Testis (tissue), 5 donors: ENCODE measurements around the gene TRIM63. TPM values are rescaled to one million over a fixed set of nuclear protein-coding genes. Genes with fewer than 3 reads are reported as not detected.

Experiments
- DNase-seq: peaks from one replicate; pipeline ENCODE4 v3.0.0-alpha.2; 2019
- H3K27ac ChIP-seq, 2 donors: fragments of 200-600 bp; sonication (generic); one replicate each; pipeline ENCODE4 v1.5.1; 2019
- H3K27me3 ChIP-seq: fragments of 200-600 bp; sonication (generic); one replicate; pipeline ENCODE4 v1.5.1; 2019
- H3K36me3 ChIP-seq: fragments of 200-600 bp; sonication (generic); one replicate; pipeline ENCODE4 v1.5.1; 2017; ENCODE audit warnings: low read depth; ENCODE audit errors: missing control alignments
- H3K4me1 ChIP-seq: fragments of 200-600 bp; sonication (generic); one replicate; pipeline ENCODE4 v1.5.1; 2019
- H3K4me3 ChIP-seq, 2 donors: fragments of 200-600 bp; sonication (generic); one replicate each; pipeline ENCODE4 v1.5.1; 2017 to 2019
- H3K9me3 ChIP-seq: fragments of 200-600 bp; sonication (generic); one replicate; pipeline ENCODE4 v1.5.1; 2017
- POLR2A ChIP-seq: fragments of 450-650 bp; IDR thresholded peaks from one replicate; pipeline ENCODE4 v1.6.1; 2017; ENCODE audit warnings: antibody characterized with exemption, mild to moderate bottlenecking, moderate library complexity
- WGBS, 2 donors: methylation state at CpG; one replicate each; pipeline ENCODE4 v1.1.5; 2018; 5-methylcytosine and 5-hydroxymethylcytosine counted together
- intact Hi-C: fragments of 100-400 bp; cut with DNase I; formaldehyde crosslinking; loops from one replicate; pipeline ENCODE4 v1.15.1; 2023; ENCODE audit warnings: low total_unique reads
- long read RNA-seq, 2 donors: transcript quantifications; one replicate each; lab custom pipeline, GENCODE V29; 2026
- polyA plus RNA-seq: library from polyadenylated mRNA; stranded (reverse); fragments of 350-450 nt; fragmentation: Illumina TruSeq; extraction: RNeasy Lipid Tissue Mini Kit (QIAGEN cat#74804); gene quantifications from one replicate; pipeline ENCODE4 v1.2.3, GENCODE V29; 2014; ENCODE audit warnings: low read depth, low replicate concordance; ENCODE audit not compliant: insufficient read depth
- total RNA-seq, 2 donors: library from RNA; depleted of rRNA; stranded (reverse); fragments of >200 nt; gene quantifications; one replicate each; pipeline ENCODE4 v1.2.3, GENCODE V29; 2016
- TF ChIP-seq, protein P1 (sequence below), 3 experiments: fragments of 450-650 bp in 2 of 3; fragments of 200-600 bp in 1 of 3; sonication (generic) in 1 of 3; IDR thresholded peaks; one replicate each; pipeline ENCODE4 v1.5.1; 2016 to 2019; ENCODE audit warnings: antibody characterized with exemption in 3 of 3, mild to moderate bottlenecking in 2 of 3, moderate library complexity in 1 of 3

TRIM63 gene
- total RNA-seq: under 1 TPM; 0.50 to 0.71 TPM
- polyA plus RNA-seq: 1.2 TPM
- long read RNA-seq, donor 1: 0 reads
- long read RNA-seq, donor 2: 0 reads

DNA sequence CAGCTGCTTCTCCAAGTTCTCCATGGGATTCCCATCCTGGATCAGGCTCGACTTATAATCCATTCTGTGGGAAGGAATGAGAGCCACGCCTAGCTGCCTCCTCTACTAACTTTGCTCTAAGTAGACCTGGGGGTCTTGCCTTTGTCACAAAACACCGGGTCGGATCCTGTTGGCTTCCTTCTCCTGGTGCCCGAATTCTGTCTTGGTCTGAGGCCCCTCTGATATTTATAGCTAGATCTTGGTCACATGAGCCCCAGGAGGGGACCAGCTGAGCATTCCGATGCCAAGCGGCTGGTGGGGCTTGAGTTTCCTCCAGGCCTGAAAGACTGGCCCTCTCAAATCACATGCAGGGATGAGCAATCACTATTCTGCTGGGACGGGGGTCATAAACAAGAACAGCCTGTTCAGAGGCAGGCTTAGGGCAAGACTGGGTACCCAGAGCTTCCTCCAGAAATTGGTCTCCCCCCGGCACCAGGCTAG is at the start of gene TRIM63:
Gene TRIM63, minus strand, starts transcription at position 199 of the 480 bp plus-strand sequence. Its CDS starts 136 bp downstream, at position 63.
- 72 to 80% methylated on average over 9 of the region's 9 CpGs for WGBS, 2 donors
- no peaks in the 10 kb centered on the region for H3K27me3 ChIP-seq
- no peak within 1 kb of the TSS for H3K27ac ChIP-seq
- H3K36me3 ChIP-seq: no peaks in the 10 kb centered on the region
- H3K4me3 ChIP-seq: no peak within 1 kb of the TSS
- TF ChIP-seq, protein P1, sequence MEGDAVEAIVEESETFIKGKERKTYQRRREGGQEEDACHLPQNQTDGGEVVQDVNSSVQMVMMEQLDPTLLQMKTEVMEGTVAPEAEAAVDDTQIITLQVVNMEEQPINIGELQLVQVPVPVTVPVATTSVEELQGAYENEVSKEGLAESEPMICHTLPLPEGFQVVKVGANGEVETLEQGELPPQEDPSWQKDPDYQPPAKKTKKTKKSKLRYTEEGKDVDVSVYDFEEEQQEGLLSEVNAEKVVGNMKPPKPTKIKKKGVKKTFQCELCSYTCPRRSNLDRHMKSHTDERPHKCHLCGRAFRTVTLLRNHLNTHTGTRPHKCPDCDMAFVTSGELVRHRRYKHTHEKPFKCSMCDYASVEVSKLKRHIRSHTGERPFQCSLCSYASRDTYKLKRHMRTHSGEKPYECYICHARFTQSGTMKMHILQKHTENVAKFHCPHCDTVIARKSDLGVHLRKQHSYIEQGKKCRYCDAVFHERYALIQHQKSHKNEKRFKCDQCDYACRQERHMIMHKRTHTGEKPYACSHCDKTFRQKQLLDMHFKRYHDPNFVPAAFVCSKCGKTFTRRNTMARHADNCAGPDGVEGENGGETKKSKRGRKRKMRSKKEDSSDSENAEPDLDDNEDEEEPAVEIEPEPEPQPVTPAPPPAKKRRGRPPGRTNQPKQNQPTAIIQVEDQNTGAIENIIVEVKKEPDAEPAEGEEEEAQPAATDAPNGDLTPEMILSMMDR (IDR thresholded peaks at IDR 0.05): no peak
- TF ChIP-seq POLR2A: no peak
- no peaks in the 10 kb centered on the region for H3K4me1 ChIP-seq
- H3K9me3 ChIP-seq: no peaks in the 10 kb centered on the region
- DNase-seq: no peak
- intact Hi-C loops: no loop called here

DNA sequence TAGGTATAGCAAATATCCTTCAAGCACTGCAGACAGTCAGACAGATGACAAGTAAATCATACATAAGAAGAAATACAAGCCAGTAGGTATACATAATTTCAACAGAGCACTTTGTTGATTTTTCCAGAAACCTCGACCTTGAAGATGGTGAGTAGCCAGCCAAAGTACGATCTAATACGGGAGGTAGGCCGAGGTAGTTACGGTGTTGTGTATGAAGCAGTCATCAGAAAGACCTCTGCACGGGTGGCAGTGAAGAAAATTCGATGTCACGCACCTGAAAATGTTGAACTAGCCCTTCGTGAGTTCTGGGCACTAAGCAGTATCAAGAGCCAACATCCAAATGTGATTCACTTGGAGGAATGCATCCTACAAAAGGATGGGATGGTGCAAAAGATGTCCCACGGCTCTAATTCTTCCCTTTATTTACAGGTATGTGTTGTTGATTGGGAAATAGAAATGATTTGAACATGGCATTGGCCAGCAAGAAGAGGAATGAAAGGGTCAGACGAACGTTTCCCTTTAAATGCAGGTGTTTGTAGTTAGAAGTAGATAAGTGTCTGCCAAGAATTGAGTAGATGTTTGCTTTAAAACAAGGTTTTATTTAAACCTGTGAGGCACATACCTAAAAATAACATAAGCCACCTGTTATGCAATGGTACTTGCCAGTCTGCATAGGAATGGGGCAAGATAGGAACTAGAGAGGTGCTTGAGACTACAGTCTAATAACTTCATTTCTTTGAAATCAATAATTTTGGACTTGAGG is 46.9 kb upstream of the TRIM63 start:
- Histone ChIP-seq H3K36me3 (no peaks in the 10 kb centered on the region), H3K27me3 (no peaks in the 10 kb centered on the region), H3K27ac (no peak overlapping the region), H3K4me3 (no peak overlapping the region), H3K4me1 (peaks cover 7% of the 10 kb centered on the region), H3K9me3 (no peaks in the 10 kb centered on the region)
- intact Hi-C loops: loop anchor here (10.0 kb wide), 1 partner anchor 50 kb away; the partner anchor contains the start of genes C1orf232 and ZNF593
- 75 to 77% methylated on average over 12 of the region's 12 CpGs for WGBS, 2 donors
- DNase-seq: no peak
- TF ChIP-seq, protein P1 (IDR thresholded peaks at IDR 0.05): no peak
- TF ChIP-seq POLR2A: no peak

DNA sequence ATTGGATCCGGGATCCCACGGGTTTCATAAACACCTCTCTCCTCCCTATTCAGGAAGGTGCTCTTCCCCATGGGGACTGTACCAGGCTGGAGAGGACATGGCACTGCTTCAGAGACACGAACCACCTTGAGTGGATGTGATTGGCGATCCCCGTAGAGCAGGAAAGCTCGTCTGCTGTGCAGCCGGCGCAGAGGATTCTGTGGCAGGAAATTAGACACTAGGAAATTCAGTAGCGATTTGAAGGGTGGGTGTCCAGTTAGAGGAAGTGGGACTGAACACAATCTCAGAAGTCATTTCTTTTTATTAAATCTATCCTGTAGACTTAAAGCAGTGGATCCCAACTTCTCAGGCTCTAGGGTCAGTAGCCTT is 45.0 kb upstream of the TRIM63 start:
- H3K36me3 ChIP-seq: no peaks in the 10 kb centered on the region
- TF ChIP-seq POLR2A: no peak
- TF ChIP-seq, protein P1 (IDR thresholded peaks at IDR 0.05): no peak
- intact Hi-C loops: loop anchor here (10.0 kb wide), 1 partner anchor 52 kb away; the partner anchor contains the start of genes C1orf232 and ZNF593
- DNase-seq: no peak
- no peaks in the 10 kb centered on the region for H3K9me3 ChIP-seq
- H3K27me3 ChIP-seq: no peaks in the 10 kb centered on the region
- H3K4me1 ChIP-seq: peaks cover 7% of the 10 kb centered on the region
- H3K27ac ChIP-seq: peak overlapping the region; percentile 89 to 90
- H3K4me3 ChIP-seq: peak overlapping the region; percentile 94 to 100
- 1 to 4% methylated on average over 7 to 9 of the region's 9 CpGs for WGBS, 2 donors

DNA sequence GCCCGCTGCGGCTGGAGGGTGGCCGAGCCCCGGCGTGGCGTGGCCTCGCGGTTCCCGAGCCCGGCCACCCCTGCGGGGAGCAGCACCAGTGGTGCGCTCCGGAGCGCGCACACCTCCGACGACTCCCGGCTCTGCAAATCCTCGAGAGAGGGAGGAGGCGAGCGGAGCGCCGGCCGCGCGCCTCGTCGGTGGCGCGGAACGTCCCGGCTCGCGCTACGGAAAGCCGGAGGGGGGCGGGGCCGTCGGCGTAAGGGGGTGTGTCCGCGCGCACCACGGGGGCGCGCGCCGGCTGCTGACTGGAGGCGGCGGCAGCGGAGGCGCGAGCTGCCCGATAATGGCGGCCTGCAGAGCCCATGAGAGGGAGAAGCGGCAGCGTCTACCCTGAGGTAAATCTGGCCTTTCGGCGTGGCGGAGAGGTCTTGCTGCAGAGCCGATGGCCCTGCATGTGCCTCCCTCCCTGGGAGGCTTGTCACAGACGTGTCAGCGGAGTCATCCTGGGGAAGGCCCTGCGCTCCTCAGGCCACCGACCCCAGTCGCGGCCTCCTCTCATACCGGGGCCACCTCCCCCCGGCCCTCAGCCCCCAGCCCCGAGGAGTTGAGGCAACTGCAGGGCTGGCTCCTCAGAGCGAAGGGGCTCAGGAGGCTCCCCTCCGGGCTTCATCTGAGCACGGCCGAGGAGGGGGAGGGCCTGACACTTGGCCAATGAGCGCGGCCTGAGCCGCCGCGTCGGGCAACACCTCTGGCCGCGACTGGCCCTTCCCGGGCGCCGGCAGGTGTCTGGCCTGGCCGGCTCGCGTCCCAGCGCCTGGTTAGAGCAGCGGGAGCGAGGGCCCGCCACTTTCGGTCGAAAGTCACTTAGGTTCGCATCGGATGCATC is 44.3 kb upstream of the TRIM63 start, which contains the start of gene PDIK1L:
Gene PDIK1L, plus strand, starts transcription at position 295 of the 877 bp plus-strand sequence. CDS start 2,485 bp downstream, outside the sequence.
- DNase-seq: peak; percentile 93
- intact Hi-C loops: loop anchor here (10.0 kb wide), 1 partner anchor 53 kb away; the partner anchor contains the start of genes C1orf232 and ZNF593
- H3K9me3 ChIP-seq: no peaks in the 10 kb centered on the region
- no peaks in the 10 kb centered on the region for H3K36me3 ChIP-seq
- peak; percentile 37 for TF ChIP-seq POLR2A
- TF ChIP-seq, protein P1 (IDR thresholded peaks at IDR 0.05): peak in 2 of 3 experiments; percentile 16 to 19
- WGBS, 2 donors: 1% methylated on average over 61 of the region's 96 CpGs; no CpG with 5 or more reads in 1 of the 2 donors
- peak within 1 kb of the TSS; percentile 89 to 90 for H3K27ac ChIP-seq
- peak within 1 kb of the TSS; percentile 94 to 100 for H3K4me3 ChIP-seq
- H3K27me3 ChIP-seq: no peaks in the 10 kb centered on the region
- H3K4me1 ChIP-seq: peaks cover 7% of the 10 kb centered on the region
